Measurements from ENCODE around the gene CALCR.

The CALCR gene

DNA sequence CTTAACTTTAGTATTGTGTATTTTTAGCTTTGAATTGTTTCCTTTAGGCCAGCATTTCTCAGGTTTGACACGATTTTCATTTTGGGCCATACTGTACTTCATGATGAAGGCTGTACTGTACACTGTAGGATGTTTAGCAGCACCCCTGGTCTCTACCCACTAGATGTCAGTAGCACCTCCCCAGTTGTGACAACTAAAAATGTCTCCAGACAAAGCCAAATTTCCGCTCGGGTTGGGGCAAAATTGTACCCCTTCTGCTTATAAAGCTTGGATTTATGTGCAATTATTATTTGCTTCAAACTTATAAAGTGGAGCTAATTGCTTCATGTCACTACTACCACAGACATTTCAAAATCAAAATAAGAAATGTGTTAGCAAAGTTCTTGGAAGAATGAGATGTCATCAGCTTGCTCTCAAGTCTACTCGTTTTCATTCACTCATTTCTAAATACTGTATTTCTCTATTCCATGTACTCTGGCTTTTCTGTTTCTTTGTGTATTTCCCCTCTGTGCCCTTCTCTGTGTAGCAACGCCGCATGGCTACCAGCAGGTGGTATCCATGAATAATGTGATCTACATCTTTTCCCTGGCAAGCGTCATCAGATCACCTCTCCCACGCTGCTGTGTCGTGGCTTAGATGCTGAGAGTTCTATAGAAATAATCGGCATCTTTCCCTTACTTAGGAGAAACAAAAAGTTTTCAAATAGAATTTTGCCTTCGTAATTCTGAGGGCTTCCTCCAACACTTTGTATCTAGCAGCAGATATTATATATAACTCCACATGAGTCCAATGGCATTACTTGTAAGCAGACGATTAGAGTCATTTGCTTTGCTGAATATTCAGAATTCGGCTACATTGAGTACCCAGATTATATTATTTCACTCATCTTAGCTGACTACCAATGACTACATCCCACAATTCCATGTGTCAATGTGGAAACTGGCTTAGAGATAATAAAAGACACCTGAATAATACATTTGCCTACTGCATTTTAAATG lies 47.8 kb upstream of the CALCR start:
- Histone ChIP-seq H3K27ac (ENCODE audit: extremely low read depth, low read depth, low read length) (no peak overlapping the region), H3K4me3 (ENCODE audit: low read depth, low read length) (no peak overlapping the region), H3K36me3 (ENCODE audit: control insufficient read depth in 2 of 2, insufficient read depth in 1 of 2, low read length in 2 of 2) (peaks cover 0 to 12% of the 10 kb centered on the region in 2 experiments; a peak in 2 of 3 replicates), H3K4me1 (ENCODE audit: control insufficient read depth, insufficient read depth, low read length) (peaks cover 2% of the 10 kb centered on the region; the same call in 1 of the 2 replicates), H3K9me3 (ENCODE audit: control insufficient read depth, insufficient read depth, low read depth, low read length) (no peaks in the 10 kb centered on the region)
- POLR2A ChIA-PET: interaction anchor here (1.3 kb wide), 1 partner anchor 268 kb away, joined by 5 read pairs; the partner anchor contains the start of gene TFPI2
- CTCF ChIA-PET: interaction anchor here (0.5 to 2.0 kb wide), 31 partner anchors 9 to 1710 kb away, joined by 3 to 18 read pairs (median 3); no protein-coding TSS in a partner anchor
- TF ChIP-seq ZNF707 (tag by site-specific recombination; IDR thresholded peaks at IDR 0.05) (no peak), MEIS1 (CRISPR knock-in tag; IDR thresholded peaks at IDR 0.05; ENCODE audit: borderline replicate concordance) (no peak), ZNF654 (tag by site-specific recombination; IDR thresholded peaks at IDR 0.05; ENCODE audit: low read depth) (peak; percentile 55), ZBTB17 (tag by site-specific recombination; IDR thresholded peaks at IDR 0.05) (peak; percentile 76), ZFHX2 (tag by site-specific recombination; conservative IDR thresholded peaks at IDR 0.05) (peak; percentile 35; the same call in 1 of the 2 replicates), KLF16 (tag by site-specific recombination; IDR thresholded peaks at IDR 0.05) (no peak), ZFP37 (tag by site-specific recombination; IDR thresholded peaks at IDR 0.05) (no peak), ZNF529 (tag by site-specific recombination; IDR thresholded peaks at IDR 0.05; ENCODE audit: insufficient replicate concordance) (no peak), GLIS1 (tag by site-specific recombination; IDR thresholded peaks at IDR 0.05) (peak; percentile 61), ZNF510 (tag by site-specific recombination; IDR thresholded peaks at IDR 0.05; ENCODE audit: insufficient replicate concordance) (no peak), ZNF664 (tag by site-specific recombination; IDR thresholded peaks at IDR 0.05) (no peak), ZNF174 (tag by site-specific recombination; IDR thresholded peaks at IDR 0.05) (no peak), ZNF184 (tag by site-specific recombination; IDR thresholded peaks at IDR 0.05) (no peak), ZIC2 (tag by site-specific recombination; IDR thresholded peaks at IDR 0.05) (peak; percentile 20; the same call in 1 of the 2 replicates), ZNF626 (tag by site-specific recombination; IDR thresholded peaks at IDR 0.05) (no peak), ZNF660 (tag by site-specific recombination; IDR thresholded peaks at IDR 0.05) (no peak), BCL11B (tag by site-specific recombination; IDR thresholded peaks at IDR 0.05; ENCODE audit: low read depth) (no peak), ZNF335 (tag by site-specific recombination; conservative IDR thresholded peaks at IDR 0.05) (peak; percentile 29), ZNF416 (tag by site-specific recombination; IDR thresholded peaks at IDR 0.05) (no peak), SP7 (tag by site-specific recombination; IDR thresholded peaks at IDR 0.05) (peak; percentile 23; the same call in 1 of the 2 replicates), ZNF404 (tag by site-specific recombination; IDR thresholded peaks at IDR 0.05) (no peak), ZNF558 (tag by site-specific recombination; IDR thresholded peaks at IDR 0.05) (no peak), ZNF791 (tag by site-specific recombination; IDR thresholded peaks at IDR 0.05) (no peak), ZNF138 (tag by site-specific recombination; IDR thresholded peaks at IDR 0.05; ENCODE audit: borderline replicate concordance) (no peak), OSR2 (tag by site-specific recombination; IDR thresholded peaks at IDR 0.05) (no peak)
- TF ChIP-seq, protein P1, sequence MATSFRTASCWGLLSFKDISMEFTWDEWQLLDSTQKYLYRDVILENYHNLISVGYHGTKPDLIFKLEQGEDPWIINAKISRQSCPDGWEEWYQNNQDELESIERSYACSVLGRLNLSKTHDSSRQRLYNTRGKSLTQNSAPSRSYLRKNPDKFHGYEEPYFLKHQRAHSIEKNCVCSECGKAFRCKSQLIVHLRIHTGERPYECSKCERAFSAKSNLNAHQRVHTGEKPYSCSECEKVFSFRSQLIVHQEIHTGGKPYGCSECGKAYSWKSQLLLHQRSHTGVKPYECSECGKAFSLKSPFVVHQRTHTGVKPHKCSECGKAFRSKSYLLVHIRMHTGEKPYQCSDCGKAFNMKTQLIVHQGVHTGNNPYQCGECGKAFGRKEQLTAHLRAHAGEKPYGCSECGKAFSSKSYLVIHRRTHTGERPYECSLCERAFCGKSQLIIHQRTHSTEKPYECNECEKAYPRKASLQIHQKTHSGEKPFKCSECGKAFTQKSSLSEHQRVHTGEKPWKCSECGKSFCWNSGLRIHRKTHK (tag by site-specific recombination; IDR thresholded peaks at IDR 0.05): no peak
- TF ChIP-seq, protein P2, sequence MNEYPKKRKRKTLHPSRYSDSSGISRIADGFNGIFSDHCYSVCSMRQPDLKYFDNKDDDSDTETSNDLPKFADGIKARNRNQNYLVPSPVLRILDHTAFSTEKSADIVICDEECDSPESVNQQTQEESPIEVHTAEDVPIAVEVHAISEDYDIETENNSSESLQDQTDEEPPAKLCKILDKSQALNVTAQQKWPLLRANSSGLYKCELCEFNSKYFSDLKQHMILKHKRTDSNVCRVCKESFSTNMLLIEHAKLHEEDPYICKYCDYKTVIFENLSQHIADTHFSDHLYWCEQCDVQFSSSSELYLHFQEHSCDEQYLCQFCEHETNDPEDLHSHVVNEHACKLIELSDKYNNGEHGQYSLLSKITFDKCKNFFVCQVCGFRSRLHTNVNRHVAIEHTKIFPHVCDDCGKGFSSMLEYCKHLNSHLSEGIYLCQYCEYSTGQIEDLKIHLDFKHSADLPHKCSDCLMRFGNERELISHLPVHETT (tag by site-specific recombination; IDR thresholded peaks at IDR 0.05): no peak
- TF ChIP-seq, protein P3, sequence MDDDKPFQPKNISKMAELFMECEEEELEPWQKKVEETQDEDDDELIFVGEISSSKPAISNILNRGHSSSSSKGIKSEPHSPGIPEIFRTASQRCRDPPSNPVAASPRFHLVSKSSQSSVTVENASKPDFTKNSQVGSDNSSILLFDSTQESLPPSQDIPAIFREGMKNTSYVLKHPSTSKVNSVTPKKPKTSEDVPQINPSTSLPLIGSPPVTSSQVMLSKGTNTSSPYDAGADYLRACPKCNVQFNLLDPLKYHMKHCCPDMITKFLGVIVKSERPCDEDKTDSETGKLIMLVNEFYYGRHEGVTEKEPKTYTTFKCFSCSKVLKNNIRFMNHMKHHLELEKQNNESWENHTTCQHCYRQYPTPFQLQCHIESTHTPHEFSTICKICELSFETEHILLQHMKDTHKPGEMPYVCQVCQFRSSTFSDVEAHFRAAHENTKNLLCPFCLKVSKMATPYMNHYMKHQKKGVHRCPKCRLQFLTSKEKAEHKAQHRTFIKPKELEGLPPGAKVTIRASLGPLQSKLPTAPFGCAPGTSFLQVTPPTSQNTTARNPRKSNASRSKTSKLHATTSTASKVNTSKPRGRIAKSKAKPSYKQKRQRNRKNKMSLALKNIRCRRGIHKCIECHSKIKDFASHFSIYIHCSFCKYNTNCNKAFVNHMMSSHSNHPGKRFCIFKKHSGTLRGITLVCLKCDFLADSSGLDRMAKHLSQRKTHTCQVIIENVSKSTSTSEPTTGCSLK (tag by site-specific recombination; IDR thresholded peaks at IDR 0.05): no peak
- TF ChIP-seq, protein P4, sequence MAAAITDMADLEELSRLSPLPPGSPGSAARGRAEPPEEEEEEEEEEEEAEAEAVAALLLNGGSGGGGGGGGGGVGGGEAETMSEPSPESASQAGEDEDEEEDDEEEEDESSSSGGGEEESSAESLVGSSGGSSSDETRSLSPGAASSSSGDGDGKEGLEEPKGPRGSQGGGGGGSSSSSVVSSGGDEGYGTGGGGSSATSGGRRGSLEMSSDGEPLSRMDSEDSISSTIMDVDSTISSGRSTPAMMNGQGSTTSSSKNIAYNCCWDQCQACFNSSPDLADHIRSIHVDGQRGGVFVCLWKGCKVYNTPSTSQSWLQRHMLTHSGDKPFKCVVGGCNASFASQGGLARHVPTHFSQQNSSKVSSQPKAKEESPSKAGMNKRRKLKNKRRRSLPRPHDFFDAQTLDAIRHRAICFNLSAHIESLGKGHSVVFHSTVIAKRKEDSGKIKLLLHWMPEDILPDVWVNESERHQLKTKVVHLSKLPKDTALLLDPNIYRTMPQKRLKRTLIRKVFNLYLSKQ (tag by site-specific recombination; IDR thresholded peaks at IDR 0.05; ENCODE audit: borderline replicate concordance): no peak
- TF ChIP-seq, protein P5, sequence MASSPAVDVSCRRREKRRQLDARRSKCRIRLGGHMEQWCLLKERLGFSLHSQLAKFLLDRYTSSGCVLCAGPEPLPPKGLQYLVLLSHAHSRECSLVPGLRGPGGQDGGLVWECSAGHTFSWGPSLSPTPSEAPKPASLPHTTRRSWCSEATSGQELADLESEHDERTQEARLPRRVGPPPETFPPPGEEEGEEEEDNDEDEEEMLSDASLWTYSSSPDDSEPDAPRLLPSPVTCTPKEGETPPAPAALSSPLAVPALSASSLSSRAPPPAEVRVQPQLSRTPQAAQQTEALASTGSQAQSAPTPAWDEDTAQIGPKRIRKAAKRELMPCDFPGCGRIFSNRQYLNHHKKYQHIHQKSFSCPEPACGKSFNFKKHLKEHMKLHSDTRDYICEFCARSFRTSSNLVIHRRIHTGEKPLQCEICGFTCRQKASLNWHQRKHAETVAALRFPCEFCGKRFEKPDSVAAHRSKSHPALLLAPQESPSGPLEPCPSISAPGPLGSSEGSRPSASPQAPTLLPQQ (tag by site-specific recombination; IDR thresholded peaks at IDR 0.05): 0 out of 2 replicates have a peak, but pooled peaks have one; percentile 35

Measured in HEK293 (cell line).